Ishikawa (cell line): ENCODE data around the gene NPAS2.

Experiments used
- CEBPB ChIP-seq: IDR thresholded peaks from 2 replicates; pipeline ENCODE4 v1.6.1; 2012
- EGR1 ChIP-seq: IDR thresholded peaks from 2 replicates; pipeline ENCODE4 v1.6.1; 2012
- EP300 ChIP-seq: IDR thresholded peaks from 2 replicates; pipeline ENCODE4 v1.6.1; 2012; ENCODE audit warnings: borderline replicate concordance
- FOXM1 ChIP-seq: IDR thresholded peaks from 2 replicates; pipeline ENCODE4 v1.6.1; 2012; ENCODE audit warnings: low read depth, borderline replicate concordance
- RAD21 ChIP-seq: IDR thresholded peaks from 2 replicates; pipeline ENCODE4 v1.6.1; 2012; ENCODE audit warnings: low read depth
- TEAD4 ChIP-seq: IDR thresholded peaks from 2 replicates; pipeline ENCODE4 v1.6.1; 2012
- YY1 ChIP-seq: IDR thresholded peaks from 2 replicates; pipeline ENCODE4 v1.6.1; 2012; ENCODE audit warnings: low read depth
- ZBTB7A ChIP-seq: IDR thresholded peaks from 2 replicates; pipeline ENCODE4 v1.6.1; 2012; ENCODE audit warnings: low read depth
- TF ChIP-seq, protein P1 (sequence below): IDR thresholded peaks from 2 replicates; pipeline ENCODE4 v1.6.1; 2012; ENCODE audit warnings: low read depth, mild to moderate bottlenecking
- TF ChIP-seq, protein P2 (sequence below): IDR thresholded peaks from 2 replicates; pipeline ENCODE4 v1.6.1; 2012
- TF ChIP-seq, protein P3 (sequence below): IDR thresholded peaks from 2 replicates; pipeline ENCODE4 v1.6.1; 2012

DNA sequence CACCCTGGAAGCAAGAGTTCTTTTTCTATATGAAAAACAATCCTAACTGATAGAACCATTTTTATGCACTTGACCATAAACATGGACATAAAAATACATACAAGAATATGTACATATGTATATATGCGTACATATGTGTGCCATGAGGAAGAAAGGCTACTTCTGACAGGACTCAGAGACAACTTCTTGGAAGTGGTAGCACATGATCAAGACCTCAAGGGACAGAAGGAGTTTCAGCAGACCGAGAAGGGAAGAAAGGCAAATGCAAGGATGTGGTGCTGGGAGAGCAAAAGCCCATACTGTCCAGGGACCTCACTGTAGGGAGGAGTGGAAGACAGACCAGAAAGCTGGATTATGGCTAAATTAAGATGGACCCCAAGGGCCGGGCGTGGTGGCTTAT is 11.4 kb upstream of the NPAS2 start:
- TF ChIP-seq, protein P1, sequence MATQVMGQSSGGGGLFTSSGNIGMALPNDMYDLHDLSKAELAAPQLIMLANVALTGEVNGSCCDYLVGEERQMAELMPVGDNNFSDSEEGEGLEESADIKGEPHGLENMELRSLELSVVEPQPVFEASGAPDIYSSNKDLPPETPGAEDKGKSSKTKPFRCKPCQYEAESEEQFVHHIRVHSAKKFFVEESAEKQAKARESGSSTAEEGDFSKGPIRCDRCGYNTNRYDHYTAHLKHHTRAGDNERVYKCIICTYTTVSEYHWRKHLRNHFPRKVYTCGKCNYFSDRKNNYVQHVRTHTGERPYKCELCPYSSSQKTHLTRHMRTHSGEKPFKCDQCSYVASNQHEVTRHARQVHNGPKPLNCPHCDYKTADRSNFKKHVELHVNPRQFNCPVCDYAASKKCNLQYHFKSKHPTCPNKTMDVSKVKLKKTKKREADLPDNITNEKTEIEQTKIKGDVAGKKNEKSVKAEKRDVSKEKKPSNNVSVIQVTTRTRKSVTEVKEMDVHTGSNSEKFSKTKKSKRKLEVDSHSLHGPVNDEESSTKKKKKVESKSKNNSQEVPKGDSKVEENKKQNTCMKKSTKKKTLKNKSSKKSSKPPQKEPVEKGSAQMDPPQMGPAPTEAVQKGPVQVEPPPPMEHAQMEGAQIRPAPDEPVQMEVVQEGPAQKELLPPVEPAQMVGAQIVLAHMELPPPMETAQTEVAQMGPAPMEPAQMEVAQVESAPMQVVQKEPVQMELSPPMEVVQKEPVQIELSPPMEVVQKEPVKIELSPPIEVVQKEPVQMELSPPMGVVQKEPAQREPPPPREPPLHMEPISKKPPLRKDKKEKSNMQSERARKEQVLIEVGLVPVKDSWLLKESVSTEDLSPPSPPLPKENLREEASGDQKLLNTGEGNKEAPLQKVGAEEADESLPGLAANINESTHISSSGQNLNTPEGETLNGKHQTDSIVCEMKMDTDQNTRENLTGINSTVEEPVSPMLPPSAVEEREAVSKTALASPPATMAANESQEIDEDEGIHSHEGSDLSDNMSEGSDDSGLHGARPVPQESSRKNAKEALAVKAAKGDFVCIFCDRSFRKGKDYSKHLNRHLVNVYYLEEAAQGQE, result no peak
- no peak for TF ChIP-seq EP300
- TF ChIP-seq, protein P2, sequence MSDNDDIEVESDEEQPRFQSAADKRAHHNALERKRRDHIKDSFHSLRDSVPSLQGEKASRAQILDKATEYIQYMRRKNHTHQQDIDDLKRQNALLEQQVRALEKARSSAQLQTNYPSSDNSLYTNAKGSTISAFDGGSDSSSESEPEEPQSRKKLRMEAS, result no peak
- TF ChIP-seq FOXM1, result no peak
- no peak for TF ChIP-seq TEAD4
- TF ChIP-seq CEBPB, result no peak
- TF ChIP-seq RAD21, result no peak
- TF ChIP-seq ZBTB7A, result no peak
- TF ChIP-seq EGR1, result no peak
- TF ChIP-seq, protein P3, sequence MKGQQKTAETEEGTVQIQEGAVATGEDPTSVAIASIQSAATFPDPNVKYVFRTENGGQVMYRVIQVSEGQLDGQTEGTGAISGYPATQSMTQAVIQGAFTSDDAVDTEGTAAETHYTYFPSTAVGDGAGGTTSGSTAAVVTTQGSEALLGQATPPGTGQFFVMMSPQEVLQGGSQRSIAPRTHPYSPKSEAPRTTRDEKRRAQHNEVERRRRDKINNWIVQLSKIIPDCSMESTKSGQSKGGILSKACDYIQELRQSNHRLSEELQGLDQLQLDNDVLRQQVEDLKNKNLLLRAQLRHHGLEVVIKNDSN, result no peak
- TF ChIP-seq YY1, result no peak
